Endothelial cell (in vitro differentiated cells): ENCODE measurements around the gene ATAD2B. TPM values are rescaled to one million over a fixed set of nuclear protein-coding genes. Genes with fewer than 3 reads are reported as not detected.

Experiments used
- DNase-seq: peaks from one replicate; pipeline ENCODE4 v3.0.0; 2021; ENCODE audit warnings: low spot score
- H3K27ac Mint-ChIP-seq: one replicate; pipeline ENCODE4 v1.8.0; 2021; ENCODE audit warnings: mixed read lengths, inconsistent platforms; ENCODE audit not compliant: unreplicated experiment
- H3K27me3 Mint-ChIP-seq: one replicate; pipeline ENCODE4 v1.8.0; 2021; ENCODE audit warnings: mild to moderate bottlenecking, moderate library complexity, mixed read lengths, inconsistent platforms; ENCODE audit not compliant: unreplicated experiment
- H3K36me3 Mint-ChIP-seq: one replicate; pipeline ENCODE4 v1.8.0; 2021; ENCODE audit warnings: mild to moderate bottlenecking, low read depth, mixed read lengths, inconsistent platforms; ENCODE audit not compliant: unreplicated experiment
- H3K4me1 Mint-ChIP-seq: one replicate; pipeline ENCODE4 v1.8.0; 2021; ENCODE audit warnings: mild to moderate bottlenecking, mixed read lengths, inconsistent platforms; ENCODE audit not compliant: unreplicated experiment
- H3K4me3 Mint-ChIP-seq: one replicate; pipeline ENCODE4 v1.8.0; 2021; ENCODE audit warnings: mild to moderate bottlenecking, mixed read lengths, inconsistent platforms; ENCODE audit not compliant: unreplicated experiment
- H3K9me3 Mint-ChIP-seq: one replicate; pipeline ENCODE4 v1.8.0; 2021; ENCODE audit warnings: mixed read lengths, inconsistent platforms; ENCODE audit not compliant: unreplicated experiment
- CTCF ChIP-seq: fragments of 200-600 bp; sonication (generic); IDR thresholded peaks from one replicate; pipeline ENCODE4 v1.5.0; 2021; ENCODE audit warnings: antibody characterized with exemption; ENCODE audit not compliant: unreplicated experiment
- total RNA-seq: library from RNA; stranded (reverse); fragmentation: NEBNext Ultra II Directional; extraction: Animal tissue kit (Norgen Biotek cat#: 25700); gene quantifications from one replicate; pipeline ENCODE4 v1.2.1, GENCODE V29; 2021; ENCODE audit not compliant: unreplicated experiment

The ATAD2B gene
- total RNA-seq, 1 donor from 2014 or later = 23.6 TPM

GRCh38 chr2:23867449-23867848, 59.5 kb downstream of the ATAD2B start:
- no peaks in the 10 kb centered on the region for H3K4me1 Mint-ChIP-seq
- DNase-seq = no peak
- H3K27me3 Mint-ChIP-seq = no peaks in the 10 kb centered on the region
- H3K9me3 Mint-ChIP-seq = no peaks in the 10 kb centered on the region
- no peak overlapping the region for H3K27ac Mint-ChIP-seq
- TF ChIP-seq CTCF = no peak
- no peaks in the 10 kb centered on the region for H3K36me3 Mint-ChIP-seq
- no peak overlapping the region for H3K4me3 Mint-ChIP-seq

- H3K27ac Mint-ChIP-seq = no peak overlapping the region
- no peak overlapping the region for H3K4me3 Mint-ChIP-seq
- no peaks in the 10 kb centered on the region for H3K36me3 Mint-ChIP-seq
- no peak for TF ChIP-seq CTCF
- no peaks in the 10 kb centered on the region for H3K27me3 Mint-ChIP-seq
- no peaks in the 10 kb centered on the region for H3K9me3 Mint-ChIP-seq
- no peak for DNase-seq
- H3K4me1 Mint-ChIP-seq = no peaks in the 10 kb centered on the region
Measured at GRCh38 chr2:23862716-23863426, 64.1 kb downstream of the ATAD2B start.

- no peak for DNase-seq
- H3K36me3 Mint-ChIP-seq = no peaks in the 10 kb centered on the region
- H3K9me3 Mint-ChIP-seq = no peaks in the 10 kb centered on the region
- no peak for TF ChIP-seq CTCF
- H3K27me3 Mint-ChIP-seq = no peaks in the 10 kb centered on the region
- no peak overlapping the region for H3K27ac Mint-ChIP-seq
- H3K4me3 Mint-ChIP-seq = no peak overlapping the region
- H3K4me1 Mint-ChIP-seq = no peaks in the 10 kb centered on the region
Measured at GRCh38 chr2:23861952-23862351, 65.0 kb downstream of the ATAD2B start.

GRCh38 chr2:23859983-23860382, 66.9 kb downstream of the ATAD2B start:
- H3K27me3 Mint-ChIP-seq = no peaks in the 10 kb centered on the region
- DNase-seq = no peak
- TF ChIP-seq CTCF = no peak
- no peaks in the 10 kb centered on the region for H3K9me3 Mint-ChIP-seq
- H3K4me3 Mint-ChIP-seq = no peak overlapping the region
- H3K27ac Mint-ChIP-seq = no peak overlapping the region
- H3K36me3 Mint-ChIP-seq = peaks cover 3% of the 10 kb centered on the region
- H3K4me1 Mint-ChIP-seq = no peaks in the 10 kb centered on the region

GRCh38 chr2:23859234-23859633, 67.7 kb downstream of the ATAD2B start:
- Mint-ChIP-seq H3K4me3 (no peak overlapping the region), H3K27ac (no peak overlapping the region)
- no peak for TF ChIP-seq CTCF

More at GRCh38 chr2:23859234-23859633, 67.7 kb downstream of the ATAD2B start:
- Mint-ChIP-seq H3K4me1 (no peaks in the 10 kb centered on the region), H3K36me3 (peaks cover 3% of the 10 kb centered on the region), H3K27me3 (no peaks in the 10 kb centered on the region), H3K9me3 (no peaks in the 10 kb centered on the region)
- no peak for DNase-seq
